GM12801 (cell line): ENCODE data around the gene SYT3.

ENCODE experiments used
- TF ChIP-seq, protein P1 (sequence below): IDR thresholded peaks from one replicate; pipeline ENCODE4 v1.5.1; 2011; ENCODE audit warnings: control low read depth; ENCODE audit not compliant: insufficient read length; ENCODE audit errors: extremely low read depth

Gene SYT3, protein sequence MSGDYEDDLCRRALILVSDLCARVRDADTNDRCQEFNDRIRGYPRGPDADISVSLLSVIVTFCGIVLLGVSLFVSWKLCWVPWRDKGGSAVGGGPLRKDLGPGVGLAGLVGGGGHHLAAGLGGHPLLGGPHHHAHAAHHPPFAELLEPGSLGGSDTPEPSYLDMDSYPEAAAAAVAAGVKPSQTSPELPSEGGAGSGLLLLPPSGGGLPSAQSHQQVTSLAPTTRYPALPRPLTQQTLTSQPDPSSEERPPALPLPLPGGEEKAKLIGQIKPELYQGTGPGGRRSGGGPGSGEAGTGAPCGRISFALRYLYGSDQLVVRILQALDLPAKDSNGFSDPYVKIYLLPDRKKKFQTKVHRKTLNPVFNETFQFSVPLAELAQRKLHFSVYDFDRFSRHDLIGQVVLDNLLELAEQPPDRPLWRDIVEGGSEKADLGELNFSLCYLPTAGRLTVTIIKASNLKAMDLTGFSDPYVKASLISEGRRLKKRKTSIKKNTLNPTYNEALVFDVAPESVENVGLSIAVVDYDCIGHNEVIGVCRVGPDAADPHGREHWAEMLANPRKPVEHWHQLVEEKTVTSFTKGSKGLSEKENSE

DNA sequence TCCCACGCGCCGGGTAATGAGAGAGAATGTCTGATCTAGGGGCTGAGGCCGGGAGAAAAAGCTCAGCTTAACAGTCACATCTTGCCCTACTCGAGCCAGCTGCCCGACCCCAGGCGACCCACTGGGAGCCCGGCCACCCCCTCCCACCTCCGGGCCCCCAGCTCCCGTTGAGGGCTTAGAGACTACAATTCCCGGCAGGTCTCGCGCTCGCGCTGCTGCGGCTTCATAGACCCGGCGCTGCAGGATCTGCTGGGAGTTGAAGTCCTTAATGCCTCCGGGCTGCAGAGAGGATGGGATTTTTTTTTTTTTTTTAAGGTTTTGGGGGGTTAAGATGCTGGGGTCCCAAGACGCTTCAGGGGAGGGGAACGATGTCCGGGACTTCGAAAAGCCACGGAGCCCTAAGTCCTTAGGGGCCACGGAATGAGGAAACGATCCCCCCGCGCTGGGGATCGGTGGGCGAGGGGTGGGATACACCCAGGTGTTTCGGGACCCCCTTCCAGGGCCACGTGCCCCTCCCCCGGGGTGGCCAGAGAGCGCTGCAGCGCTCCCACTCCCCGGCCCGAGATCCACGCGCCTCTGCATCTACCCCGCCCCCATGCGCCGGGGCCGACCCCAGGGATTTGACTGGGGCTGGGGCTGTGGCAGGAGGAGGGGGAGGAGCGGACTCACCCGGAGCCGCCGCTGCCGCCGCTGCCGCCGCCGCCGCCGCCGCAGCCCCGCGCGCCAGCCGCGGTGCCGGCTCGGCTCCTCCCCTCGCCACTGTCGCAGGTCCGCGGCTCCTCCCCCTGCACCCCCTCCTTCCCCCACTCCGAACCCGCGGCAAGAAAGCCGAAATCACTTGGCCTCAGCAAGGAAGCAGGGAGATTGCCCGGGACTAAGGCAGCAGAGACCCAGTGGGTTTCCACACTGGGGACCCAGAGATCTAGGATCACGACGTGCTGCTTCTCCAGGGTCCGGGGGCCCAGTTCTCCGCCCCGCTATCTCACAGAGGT is at the start of gene SYT3:
Gene SYT3, minus strand, starts transcription at position 761 of the 992 bp plus-strand sequence. CDS start 2,470 bp downstream, outside the sequence.
- TF ChIP-seq, protein P1, sequence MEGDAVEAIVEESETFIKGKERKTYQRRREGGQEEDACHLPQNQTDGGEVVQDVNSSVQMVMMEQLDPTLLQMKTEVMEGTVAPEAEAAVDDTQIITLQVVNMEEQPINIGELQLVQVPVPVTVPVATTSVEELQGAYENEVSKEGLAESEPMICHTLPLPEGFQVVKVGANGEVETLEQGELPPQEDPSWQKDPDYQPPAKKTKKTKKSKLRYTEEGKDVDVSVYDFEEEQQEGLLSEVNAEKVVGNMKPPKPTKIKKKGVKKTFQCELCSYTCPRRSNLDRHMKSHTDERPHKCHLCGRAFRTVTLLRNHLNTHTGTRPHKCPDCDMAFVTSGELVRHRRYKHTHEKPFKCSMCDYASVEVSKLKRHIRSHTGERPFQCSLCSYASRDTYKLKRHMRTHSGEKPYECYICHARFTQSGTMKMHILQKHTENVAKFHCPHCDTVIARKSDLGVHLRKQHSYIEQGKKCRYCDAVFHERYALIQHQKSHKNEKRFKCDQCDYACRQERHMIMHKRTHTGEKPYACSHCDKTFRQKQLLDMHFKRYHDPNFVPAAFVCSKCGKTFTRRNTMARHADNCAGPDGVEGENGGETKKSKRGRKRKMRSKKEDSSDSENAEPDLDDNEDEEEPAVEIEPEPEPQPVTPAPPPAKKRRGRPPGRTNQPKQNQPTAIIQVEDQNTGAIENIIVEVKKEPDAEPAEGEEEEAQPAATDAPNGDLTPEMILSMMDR = no peak

DNA sequence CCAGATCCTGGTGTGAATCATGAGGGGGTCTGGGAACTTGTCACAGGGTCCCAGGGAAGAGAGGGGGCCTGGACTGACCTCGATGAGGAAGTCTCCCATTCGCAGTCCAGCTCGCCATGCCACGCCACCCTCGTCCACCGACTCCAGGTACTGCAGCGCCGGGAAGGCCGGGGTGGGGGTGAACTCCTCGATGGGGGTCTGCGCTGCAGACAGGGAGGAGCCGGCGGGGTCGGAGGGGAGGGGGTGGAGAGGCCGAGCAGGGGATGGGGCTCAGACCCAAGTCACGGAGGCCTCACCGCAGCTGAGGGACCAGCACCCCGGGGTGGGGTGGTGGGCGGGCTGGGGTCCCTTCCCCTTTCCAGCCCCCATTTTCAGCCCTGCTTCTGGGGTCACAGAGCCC is 49.1 kb upstream of the SYT3 start:
- TF ChIP-seq, protein P1 = no peak

DNA sequence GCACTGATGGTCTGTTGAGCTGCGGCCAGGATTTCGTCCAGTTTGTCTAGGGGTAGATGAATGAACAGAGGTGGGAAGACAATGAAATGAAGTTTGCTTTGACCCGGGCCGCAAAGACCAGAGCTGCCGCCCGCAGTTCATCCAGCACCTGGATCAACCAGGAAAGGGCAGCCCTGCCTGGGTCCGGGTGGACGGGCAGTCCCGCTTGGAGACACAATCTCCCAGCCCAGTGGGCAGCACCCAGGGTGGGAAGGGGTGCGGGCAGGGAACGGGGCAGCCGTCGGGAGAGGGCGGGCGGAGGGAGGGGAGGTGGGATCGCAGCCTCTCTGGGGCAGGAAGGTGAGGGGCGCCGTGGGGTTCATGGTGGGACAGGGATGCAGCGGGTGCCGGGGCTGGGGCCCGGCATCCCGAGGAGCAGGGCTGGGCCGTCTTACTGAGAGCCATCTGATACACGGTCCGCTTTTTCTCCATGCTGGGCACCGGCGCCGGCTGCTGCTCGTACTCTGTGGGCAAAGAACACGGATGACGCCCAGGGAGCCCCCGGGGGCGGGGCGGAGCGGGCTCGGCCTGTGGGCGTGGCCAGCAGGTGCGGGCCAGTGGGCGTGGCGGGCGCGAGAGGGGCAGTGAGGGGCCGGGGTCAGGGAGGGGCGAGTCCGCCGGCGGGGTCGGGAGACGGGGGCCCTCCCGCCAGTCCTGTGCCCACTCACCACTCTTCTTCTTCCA is 46.8 kb upstream of the SYT3 start:
- TF ChIP-seq, protein P1 = no peak

DNA sequence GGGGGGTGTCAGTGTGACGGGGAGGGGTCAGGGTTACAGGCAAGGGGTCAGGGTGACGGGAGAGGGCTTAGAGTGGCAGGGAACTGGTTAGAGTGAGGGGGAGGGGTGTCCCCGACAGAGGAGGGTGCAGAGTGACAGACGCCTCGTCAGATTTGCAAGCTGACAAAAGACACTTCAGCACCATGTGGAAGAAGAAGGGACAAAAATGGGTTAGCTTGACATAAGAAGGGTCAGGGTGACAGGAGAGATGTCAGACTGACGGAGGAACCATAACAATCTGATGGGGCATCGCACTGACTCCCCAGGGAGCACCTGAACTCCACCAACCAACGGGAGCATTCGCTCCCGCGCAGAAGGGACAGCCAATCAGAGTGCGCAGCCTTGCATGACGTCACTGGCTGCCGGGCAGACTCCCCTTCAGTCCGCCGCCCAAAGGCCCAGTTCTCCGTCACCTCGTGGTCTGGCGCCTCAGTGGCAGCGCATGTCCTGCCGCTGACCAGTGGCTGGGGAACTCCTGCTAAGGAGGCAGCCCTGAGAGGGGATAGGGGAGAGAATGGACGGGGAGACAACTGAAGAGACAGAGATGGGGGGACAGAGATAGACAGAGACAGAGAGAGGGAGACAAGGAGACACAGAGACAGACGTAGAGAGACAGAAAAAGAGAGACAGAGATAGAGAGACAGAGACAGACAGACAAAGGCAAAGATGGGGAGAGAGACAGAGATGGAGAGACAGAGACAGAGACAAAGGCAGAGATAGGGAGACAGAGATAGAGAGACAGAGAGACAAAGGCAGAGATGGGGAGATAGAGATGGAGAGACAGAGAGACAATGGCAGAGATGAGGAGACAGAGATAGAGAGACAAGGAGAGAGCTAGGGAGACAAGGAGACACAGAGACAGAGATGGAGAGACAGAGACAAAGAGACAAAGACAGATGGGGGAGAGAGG is 39.8 kb upstream of the SYT3 start:
- TF ChIP-seq, protein P1 = no peak

DNA sequence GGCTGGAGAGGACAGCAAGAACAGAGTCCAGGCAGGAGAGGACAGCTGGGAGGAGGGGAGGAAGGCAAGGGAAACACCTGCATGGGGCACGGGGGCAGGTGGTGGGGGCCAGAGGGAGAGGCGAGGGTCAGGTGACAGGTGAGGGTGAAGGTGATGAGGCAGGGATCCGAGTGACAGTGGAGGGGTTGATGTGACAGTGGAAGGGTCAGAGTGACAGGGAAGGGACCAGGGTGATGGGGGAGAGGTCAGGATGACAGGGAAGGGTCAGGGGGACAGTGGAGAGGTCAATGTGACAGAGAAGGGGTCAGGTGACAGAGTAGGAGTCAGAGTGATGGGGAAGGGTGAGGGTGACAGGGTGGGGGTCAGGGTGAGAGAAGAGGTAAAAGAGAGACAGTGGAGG is 38.6 kb upstream of the SYT3 start:
- TF ChIP-seq, protein P1 = no peak

DNA sequence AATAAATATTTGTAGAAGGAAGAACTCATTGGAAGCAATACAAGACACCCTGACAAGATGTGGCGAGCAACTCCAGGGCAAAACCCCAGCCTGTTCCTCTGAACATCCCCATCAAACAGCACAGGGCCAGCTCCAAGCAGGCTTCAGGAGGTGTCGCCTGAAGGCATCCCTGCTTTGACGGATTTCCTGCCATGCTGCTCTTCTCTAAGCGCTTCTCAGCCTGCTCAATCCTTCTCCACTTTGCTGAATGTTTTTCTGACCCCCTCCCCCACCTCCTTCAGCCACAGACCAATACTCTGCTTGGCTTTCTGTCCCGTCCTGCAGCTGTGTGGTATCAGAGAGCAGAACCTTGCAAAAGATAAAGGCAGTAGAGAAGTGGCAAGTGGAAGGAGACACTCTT is 38.0 kb upstream of the SYT3 start:
- TF ChIP-seq, protein P1 = no peak
